Activated CD4-positive, CD25-positive, alpha-beta regulatory T cell treated with anti-CD3 and anti-CD28 coated beads, Interleukin-2, amount 50 U/mL, for 24 hours (primary cell): ENCODE results near the gene CYB5R3.

Experiments used
- ATAC-seq, 2 donors: fragments of 150-1000 bp; cut with Tn5 transposase; one replicate each; pipeline ENCODE4 v1.10.0; 2021; ENCODE audit warnings: mild to moderate bottlenecking in 1 of 2, moderate library complexity in 1 of 2

Gene CYB5R3

DNA sequence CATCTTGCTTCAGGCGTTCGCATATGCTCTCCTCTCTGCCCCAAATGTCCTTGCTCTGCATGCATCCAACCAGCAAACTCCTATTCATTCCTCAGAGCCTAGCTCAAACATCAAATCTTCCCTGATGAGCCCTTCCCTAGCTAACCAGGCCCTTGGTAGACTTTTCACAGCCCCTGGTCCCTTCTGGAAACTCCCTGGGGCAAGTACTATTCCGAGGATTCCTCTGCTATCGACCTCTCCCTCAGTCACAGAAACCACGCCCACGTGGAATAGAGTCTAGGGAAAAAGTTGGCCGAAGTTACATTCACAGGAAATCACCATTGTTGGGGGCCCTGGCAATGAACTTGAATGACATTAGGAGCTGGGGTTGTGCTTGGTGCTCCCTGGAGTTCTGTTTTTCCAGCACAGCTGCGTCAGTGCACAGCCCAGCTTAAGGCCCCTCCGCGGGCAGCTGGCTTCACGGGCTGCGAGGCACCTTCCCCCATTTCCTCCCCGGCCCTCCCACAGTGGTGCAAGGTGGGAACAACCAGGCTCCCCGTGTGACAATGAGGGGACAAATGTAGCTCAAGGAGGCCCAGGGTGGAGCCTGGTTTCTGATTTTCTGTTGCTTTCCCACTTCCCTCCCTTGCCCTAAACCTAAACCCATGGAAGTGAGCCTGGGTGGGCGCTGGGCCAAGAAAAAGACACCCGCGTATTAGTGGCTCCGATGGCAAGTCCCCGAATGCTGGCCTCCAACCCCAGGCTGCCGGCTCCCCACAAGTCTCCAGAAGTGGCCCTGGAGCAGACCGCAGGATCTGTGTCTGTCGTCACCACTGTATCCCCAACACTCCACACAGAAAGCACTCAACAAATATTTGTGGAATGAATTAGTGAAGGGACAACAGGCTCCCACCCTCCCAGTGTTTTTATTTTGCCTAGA, 4.5 kb downstream of the CYB5R3 start:
- no peak for ATAC-seq

DNA sequence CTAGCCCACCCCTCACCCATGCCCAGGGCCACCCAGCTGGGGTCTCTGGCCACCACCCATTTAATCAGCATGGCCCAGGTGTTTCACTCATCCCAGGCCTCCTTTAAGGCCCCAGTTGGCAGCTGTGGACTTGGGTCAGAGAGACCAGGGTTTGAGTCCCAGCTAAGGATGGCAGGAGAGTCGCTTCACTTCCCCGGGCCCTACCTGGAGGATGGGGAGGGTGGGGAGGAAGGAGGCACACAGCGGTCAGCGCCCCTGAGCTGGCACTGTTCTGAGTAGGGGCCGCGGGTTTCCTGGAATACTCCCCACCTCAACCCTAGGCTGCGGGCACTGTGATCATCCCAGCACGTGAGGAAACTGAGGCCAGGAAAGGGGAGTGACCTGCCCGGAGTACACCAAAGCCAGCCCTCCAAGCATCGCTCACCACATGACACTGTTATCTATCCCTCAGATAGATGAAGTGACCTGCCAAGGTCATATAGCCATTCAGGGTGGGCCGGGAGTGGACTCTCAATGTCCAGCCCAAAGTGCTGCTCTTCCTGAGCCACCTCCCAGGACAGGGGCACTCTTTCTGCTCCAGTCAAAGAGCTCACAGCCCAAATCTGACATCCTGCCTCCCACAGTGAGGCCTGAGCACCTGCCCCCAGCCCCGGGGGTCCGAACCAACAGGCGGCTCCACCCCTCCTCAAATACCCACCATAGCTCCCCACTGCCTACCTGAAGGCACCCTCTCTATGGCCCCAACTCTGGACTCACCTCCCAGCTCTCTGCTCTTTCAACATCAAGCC, 5.4 kb downstream of the CYB5R3 start:
- ATAC-seq: no peak

DNA sequence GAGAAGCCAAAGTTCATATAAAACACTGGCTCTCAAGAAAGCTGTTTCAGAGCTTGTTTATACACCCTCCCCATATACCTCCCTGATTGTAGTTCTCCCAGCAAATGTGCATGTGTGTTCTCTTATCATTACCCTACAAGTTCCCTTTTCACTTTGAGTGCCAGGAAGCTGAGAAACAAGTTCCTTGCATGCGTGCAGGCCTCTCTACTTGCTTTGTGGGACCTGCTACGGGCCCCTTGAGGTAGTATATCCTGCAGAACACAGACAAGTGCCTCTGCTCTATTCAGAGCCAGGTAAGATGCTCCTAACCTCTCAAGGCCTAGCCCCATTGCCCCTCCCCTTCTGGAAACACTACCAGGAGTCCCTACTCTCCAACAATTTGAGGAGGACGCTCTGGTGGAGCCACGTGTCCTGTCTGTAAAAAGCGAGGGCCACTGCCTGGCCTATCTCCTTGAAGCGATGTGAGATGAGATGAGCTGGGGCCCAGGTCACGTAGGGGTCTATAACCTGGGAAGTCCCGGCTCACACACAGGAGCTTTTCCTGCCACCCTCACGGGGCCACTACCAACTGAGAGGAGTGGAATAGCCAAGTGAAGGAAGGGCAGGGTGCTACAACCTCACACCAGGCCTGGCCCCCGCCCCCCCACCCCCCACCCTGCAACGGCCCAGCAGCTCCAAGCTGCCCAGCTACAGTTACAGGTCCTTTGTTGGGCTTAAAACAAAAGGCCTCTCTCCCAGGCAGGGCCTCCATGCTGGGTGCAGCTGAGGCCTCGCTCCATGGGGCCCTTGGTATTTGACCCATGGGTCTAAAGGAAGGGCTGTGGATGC, 6.2 kb downstream of the CYB5R3 start:
- no peak for ATAC-seq

DNA sequence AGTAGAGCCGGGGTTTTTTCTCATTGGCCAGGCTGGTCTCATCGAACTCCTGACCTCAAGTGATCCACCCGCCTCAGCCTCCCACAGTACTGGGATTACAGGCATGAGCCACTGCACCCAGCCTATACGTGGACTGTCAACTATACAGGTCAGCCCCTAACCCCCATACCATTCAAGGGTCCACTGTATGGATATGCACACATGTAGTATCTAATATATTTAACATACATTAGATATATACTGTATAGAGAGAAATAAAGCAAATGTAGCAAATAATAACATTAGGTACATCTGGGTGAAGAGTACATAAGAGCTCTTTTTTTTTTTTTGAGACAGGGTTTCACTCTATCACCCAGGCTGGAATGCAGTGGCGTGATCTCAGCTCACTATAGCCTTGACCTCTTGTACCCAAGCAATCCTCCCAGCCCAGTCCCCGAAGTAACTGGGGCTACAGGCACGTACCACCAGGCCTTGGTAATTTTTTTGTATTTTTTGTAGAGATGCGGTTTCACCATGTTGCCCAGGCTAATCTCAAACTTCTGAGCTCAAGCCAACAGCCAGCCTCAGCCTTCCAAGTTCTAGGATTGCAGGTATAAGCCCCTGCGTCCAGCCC, 7.3 kb downstream of the CYB5R3 start:
- no peak for ATAC-seq

DNA sequence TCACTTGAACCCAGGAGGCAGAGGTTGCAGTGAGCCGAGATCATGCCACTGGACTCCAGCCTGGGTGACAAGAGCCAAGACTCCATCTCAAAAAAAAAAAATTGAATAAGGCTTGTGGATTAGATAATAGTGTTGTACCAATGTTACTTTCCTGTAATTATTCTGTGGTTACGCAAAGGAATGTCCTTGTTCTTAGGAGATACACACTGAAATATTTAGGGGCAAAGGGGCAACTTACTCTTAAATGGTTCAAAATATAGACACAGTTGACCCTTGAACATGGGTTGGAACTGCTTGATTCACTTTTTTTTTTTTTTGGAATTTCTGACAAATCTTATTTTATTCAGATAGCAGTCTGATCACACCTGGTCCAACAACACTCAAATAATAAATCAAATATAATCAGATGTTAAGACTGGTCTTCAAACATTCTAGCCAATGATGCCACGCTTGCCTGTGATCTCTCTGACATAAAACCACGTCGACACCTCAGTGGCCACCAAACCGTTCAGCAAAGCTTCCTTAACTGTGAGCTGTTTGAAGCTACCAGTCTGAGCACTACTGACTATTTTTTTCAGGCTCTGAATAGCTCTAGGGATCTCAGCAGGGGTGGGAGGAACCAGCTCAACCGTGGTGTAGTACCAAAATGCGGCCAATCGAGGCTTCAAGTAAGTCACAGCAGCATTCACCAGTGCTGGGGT, 9.5 kb downstream of the CYB5R3 start:
- ATAC-seq: no peak

DNA sequence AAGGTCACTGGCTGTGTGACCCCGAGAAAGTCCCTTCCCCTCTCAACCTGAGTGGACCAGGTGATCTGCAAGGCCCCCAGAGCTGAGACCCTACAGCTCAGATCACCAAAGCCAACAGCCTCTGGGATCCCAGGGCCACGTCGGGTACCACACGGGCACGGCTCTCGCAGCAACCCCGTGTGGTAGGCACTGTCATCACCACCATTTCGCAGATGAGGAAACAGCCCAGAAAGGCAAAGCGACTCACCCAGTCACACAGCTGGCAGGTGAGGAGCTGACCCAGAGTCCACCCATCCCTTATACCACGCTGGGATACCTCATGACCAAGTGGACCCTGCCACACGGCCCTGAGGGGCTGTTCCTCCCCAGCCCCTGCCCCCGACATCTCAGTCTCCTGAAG, 11.6 kb downstream of the CYB5R3 start:
- ATAC-seq: no peak

DNA sequence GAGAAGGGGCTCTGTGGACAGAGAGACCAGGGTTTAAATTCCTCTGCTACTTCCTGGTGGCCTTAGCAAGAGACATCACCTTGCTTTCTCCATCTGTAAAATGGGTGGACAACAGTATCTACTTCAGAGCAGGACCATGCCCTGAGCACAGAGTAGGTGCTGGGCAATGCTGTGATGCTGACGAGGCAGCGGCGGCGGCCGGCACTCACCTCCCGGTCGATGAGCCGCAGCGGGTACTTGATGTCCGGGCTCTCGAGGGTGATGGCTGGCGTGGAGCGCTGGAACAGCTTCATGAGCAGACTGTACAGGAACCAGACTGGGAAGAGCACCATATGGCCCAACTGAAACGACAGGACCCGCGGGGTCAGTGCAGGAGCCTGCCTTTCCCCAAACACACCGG, 12.7 kb downstream of the CYB5R3 start:
- ATAC-seq: no peak

DNA sequence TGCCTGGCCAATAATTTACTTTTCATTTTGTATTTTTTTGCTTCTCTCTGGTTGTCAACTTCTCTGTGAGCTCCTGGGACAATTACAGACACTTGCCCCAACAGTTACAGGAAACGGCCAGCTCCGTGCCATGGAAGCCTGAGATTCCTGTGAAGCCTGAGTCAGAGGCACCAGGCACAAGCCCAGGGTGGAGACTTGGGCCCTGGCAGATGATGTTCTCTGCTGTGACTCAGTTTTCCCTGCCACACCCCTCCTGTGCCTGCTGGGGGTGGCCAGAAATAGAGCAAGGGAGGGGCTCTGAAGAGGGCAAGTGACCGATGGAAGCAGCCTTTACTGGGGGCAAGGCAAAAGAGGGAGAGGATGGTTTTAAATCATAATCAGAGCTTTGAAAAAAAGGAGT, 13.7 kb downstream of the CYB5R3 start:
- ATAC-seq: no peak

DNA sequence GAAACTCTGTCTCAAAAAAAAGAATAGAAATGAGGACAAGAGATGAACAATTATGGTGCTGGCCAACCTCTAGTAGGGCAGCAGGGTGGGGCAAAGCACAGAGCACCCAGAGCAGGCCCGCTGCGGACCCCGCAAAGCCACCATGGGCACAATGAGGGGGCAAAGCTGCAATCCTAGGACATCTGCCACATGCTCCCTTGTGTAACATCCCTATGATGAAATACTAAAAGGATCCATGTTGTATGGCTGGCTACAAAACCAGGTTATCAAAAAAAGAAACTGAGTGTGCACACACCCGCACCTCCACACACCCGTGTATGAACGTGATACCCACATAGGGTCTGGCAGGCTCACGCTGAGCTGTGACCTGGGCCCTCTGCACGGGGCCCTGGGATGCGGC, 16.2 kb downstream of the CYB5R3 start:
- ATAC-seq: no peak

DNA sequence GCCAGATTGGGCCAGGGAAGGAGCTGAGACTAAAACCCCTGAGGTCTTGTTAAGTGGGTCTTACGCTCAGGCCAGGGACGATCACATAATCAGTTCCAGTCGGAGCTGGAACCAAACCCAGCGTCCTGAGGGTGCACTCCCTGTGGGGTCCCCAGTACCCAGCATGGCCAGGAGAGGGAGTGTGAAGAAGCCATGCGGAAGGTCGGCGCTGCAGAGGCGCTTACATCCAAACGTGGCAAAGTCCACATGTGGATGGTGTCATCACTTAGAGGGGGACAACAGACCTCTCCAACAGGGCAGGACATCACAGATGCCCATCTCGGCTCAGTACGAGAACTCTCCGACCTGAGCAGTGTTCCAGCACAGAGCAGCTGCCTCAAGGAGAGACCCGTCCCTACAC, 17.1 kb downstream of the CYB5R3 start:
- no peak for ATAC-seq

DNA sequence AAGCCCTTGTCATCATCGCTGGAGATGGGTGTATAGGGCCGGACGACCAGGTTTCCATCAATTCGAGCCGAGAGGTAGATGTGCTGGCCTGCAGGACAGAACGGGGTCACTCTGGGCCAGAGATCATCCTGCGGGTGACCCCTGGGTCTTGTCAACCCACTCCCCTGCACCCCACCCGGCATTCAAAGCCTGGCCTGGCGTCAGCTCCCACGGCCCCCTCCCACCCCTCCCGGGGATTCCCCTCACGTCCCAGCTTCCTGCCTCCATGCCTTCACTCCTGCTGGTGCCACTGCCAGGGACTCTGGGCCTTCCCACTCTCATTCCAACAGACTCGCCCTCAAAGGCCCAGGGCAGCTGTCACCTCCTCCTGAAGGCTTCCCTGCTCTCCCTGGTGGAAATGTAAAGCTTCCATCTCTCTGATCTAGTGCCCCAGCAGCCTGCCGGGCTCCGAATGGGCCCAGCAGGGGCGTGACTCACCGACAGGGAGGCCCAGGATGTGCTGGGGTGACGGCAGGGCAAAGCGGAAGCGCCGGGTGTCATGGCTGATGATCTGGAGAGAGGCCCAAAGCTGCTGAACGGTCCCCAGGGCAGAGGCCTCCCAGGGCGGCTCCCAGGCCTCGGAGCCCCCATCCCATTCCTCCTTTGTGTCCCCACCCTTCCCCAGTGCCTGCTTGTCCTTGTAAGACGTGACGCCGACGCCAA, 18.1 kb downstream of the CYB5R3 start:
- no peak for ATAC-seq

DNA sequence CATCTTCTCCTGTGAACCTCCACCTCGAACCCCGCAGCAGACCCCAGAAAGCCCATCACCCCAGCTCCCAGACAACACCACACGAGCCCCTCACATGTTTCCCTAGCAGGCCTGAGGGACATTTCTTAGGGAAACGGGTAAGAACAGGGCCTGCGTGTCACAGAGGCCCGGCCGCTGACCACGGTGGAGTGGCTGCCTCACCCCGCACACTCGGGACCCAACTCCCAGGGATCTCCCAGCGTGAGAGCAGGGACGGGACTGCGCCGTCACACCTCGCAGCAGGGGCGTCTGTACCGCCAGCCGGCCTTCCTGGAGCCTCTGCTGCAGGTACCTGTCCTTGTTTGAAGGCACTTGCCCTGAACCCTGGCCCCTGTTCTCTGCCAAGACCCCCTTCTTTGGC, 19.0 kb downstream of the CYB5R3 start:
- ATAC-seq: no peak

DNA sequence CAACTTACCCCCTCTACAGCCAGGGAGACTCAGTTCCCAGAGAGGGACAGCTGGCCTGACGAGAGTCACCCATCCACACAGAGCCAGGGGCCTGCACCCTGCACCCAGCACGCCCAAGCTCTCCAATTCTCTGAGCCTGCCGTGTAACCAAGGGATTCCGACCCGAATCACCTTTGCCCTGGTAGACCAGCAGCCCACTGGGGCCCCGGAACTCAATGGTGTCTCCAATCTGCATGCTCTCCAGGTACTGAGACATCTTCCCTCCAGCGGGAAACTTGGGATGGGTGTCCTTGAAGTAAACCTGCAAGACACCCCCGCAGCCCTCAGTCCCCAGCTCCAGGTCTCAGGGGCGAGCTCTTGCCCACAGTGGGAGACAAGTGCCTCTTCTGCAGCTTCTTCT, 21.2 kb downstream of the CYB5R3 start:
- ATAC-seq: no peak

DNA sequence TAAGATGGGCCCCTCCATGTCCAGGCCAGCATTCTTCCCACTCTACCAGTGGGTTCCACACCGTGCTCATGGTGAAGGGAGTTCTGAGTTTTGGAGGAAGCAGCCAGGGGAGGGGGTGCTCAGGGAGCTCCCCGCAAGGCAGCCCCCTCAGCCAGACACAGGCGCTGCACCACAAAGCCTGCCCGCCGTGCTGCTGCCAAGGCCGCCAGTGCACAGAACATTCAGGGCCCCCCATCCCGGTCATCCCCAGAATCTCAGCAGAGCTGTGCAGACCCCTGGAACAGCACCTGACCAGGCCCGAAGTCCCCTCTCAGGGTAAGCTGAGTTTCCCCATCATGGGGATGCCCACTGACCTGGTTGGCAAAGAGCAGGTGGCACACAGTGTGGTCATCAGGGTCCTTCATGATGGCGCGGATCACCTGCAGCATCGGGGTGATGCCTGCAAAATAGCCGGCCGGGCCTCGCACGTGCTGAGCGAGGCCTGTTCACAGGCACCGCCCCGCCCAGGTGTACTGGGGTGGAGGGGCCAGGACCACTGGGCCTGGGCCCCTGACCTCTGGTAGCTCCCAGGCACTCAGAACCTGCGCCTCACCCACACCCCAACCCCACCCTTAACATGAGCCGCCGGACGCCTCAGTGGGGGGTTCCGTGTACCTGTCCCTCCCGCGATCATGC, 22.1 kb downstream of the CYB5R3 start:
- no peak for ATAC-seq

DNA sequence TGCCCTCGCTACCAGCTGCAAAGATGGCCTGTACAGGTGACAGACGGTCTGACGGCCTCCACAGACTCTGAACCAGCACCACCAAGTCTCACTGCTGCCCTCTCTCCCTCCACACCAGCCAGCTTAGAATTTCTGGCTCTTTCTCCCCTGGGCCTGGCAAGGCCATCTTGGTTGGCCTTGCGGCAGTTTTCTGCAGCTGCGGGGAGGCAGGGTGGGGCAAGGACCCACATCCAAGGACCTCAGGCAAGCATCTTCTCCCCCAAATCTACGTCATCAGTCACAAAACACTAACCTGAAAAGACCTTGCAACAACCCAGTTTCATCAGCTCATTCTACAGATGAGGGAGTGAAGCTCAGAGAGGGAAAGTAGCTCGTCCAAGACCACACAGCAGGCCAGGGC, 22.8 kb downstream of the CYB5R3 start:
- no peak for ATAC-seq

DNA sequence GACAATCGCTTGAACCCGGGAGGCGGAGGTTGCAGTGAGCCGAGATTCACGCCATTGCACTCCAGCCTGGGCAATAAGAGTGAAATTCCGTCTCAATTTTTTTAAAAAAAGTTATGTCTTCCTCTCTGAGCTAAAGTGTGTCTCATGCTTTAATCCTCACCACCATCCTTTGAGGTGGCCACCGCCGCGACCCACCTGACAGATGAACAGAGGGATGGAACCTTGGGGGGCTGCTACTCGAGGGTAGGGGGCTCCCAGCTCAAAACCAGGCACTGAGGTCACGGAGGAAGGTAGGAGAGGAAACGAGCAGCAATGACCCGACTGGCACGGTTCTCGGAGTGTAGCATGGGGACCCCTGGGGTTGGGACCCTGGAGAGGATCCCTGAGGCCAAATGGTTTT, 23.8 kb downstream of the CYB5R3 start:
- no peak for ATAC-seq

DNA sequence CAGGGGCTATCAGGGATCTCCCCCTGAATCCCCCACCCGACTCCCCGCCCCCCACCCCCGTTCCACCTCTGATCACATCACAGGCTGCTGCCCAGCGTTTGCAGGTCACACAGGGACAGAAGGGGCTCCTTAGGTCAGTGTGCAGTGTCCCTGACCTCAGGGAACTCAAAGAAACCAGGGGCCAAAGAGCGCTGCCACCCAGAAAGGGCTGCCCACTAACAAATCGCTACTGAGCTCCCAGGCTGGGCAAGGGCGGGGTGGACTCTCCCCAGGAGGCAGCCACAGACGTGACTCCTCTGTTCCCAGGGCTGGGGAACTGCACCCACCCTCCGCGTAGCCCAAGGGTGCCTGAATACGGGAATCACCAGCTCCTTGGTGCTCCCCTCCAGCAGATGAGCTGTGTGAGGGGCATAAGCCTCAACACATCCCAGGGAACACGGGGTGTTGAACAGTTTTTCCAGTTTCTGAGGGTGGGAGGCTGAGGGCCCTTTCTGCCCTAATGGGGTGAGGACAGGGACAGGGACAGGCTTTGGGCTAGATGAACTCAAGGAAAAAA, 24.6 kb downstream of the CYB5R3 start:
- no peak for ATAC-seq

DNA sequence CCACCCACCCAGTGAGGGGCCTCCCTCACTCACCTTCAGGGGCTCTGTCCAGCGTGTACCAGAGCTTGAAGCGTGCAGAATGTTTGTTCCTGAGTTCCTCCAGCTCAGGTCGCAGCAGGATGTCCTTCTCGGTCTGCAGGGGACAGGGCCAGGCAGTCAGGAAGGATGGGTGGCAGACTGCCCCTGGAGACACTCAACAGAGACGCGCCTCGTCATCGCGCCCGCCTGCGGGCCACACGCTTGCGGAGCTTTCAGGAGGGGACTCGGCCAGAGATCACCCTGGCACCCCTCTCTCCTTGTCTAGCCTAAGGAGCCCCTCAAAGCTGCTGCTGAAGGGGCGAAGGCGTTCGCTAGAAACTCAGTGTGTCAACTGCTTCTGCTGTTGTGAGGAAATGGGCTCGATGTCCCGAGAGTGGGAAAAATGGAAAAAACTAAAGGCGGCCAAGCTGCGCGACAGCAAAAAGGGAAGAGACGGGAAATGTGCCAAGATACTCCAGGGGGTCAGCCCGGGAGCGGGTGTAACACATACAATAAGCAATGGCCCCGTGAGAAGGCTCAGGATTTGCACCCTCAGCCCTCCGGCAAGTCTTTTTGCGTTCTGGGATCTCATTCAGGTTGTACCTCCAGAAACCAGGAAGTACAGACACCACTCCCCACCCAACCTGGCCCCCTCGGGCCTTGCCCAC, 25.3 kb downstream of the CYB5R3 start:
- ATAC-seq: no peak

DNA sequence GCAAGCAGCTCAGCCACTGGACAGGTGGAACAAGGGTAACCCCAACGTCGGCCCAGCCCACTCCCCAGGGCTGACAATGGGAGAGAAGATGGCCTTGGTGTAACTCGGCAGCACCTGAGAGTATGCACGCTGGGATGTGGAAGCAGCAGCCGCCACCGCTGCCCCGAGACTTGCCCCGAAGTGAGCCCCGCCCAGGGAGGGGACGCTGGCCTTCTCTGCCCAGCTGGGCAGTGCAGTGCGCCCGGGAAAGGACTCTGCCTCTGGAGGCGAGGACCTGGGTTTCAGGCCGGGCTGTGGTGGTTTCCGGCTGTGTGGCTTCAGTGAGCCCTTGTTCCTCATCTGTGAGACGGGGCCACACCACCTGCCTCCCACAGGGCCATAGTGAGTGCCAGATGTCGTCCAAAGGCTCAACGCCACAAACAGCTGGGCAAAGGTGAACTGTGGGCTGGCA, 25.9 kb downstream of the CYB5R3 start:
- ATAC-seq: no peak
